Measurements from ENCODE around the gene TICAM2.

TICAM2 gene

DNA sequence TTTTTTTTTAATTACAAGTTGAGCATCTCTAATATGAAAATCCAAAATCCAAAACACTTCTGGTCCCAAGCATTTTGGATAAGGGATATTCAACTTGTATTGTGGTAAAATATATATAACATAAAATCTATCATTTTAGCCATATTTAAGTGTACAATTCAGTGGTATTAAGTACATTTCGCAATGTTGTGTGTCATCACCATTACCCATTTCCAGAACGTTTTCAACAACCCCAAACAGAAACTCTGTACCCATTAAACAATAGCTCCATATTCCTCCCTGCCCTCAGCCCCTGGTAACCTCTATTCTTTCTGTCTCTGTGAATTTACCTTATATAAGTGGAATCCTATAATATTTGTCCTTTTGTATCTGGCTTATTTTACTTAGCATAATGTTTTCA lies 24.9 kb downstream of the TICAM2 start:
- no peak for DNase-seq (ENCODE audit: low read depth)
- H3K4me3 ChIP-seq (ENCODE audit: low read depth, low read length) = no peak overlapping the region
- TF ChIP-seq CTCF (IDR thresholded peaks at IDR 0.05; ENCODE audit: control insufficient read depth, extremely low read depth, insufficient read depth) = no peak

GRCh38 chr5:115575167-115576070 lies 26.9 kb downstream of the TICAM2 start:
- no peak for TF ChIP-seq CTCF (IDR thresholded peaks at IDR 0.05; ENCODE audit: control insufficient read depth, extremely low read depth, insufficient read depth)
- no peak for DNase-seq (ENCODE audit: low read depth)
- no peak overlapping the region for H3K4me3 ChIP-seq (ENCODE audit: low read depth, low read length)

DNA sequence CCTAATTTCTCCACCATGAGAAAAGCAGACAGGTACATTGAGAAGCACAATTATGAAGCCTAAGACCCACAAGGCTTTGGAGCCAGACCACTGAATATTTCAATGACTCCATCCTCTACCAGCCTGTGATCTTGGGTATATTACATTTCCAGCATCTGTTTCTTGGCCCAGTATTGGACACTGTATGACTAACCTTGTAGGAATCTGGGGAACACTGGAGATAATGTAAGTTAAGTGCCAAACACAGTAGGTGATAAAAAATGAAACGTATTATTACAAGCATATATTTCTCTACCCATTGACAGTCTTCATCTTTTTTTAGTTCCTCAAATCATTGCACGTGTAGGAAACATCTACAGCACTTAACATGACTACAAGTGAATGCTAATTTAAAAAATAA lies 29.1 kb downstream of the TICAM2 start:
- no peak overlapping the region for H3K4me3 ChIP-seq (ENCODE audit: low read depth, low read length)
- no peak for TF ChIP-seq CTCF (IDR thresholded peaks at IDR 0.05; ENCODE audit: control insufficient read depth, extremely low read depth, insufficient read depth)
- DNase-seq (ENCODE audit: low read depth) = no peak

DNA sequence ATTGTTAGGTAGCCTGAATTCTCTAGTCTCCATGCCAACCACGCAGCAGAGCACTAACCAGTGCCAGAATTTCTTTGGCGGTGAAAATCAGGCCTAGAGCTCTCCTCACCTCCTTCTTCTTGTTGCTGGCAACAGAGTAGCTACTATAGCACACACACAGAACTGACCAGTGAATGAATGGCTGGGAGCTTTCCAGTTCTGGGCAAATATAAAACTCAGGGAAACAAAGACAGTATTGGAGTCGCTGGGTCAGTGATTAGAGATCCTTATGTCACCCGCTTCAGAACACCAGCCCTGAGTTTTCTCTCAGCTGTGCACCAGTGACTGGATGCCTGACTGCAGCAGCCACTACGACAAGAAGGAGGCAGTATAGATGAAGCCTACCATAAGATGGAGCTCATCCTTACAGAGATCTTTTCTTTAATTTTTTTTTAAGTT lies 30.8 kb downstream of the TICAM2 start:
- no peak overlapping the region for H3K4me3 ChIP-seq (ENCODE audit: low read depth, low read length)
- TF ChIP-seq CTCF (IDR thresholded peaks at IDR 0.05; ENCODE audit: control insufficient read depth, extremely low read depth, insufficient read depth) = 0 out of 2 replicates have a peak, but pooled peaks have one; percentile 13
- DNase-seq (ENCODE audit: low read depth) = no peak

DNA sequence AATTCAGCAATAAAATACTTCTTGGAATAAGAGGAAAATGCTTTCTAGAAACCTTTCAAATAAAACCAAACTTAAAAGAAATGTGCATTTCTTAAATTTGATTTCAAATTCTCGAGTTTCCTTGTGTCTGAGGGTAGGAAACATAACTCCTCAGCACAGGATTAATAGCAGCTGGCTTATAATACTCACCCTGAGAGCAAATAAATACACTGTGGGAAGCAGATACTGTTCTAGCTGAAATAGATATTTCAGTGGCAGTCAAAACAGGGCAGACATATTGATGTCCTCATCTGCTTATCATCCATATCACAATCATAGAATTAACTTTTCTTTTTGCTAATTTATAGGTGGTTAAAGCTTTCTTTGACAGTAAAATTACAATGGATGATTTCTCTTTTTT lies 33.6 kb downstream of the TICAM2 start:
- TF ChIP-seq CTCF (IDR thresholded peaks at IDR 0.05; ENCODE audit: control insufficient read depth, extremely low read depth, insufficient read depth) = no peak
- DNase-seq (ENCODE audit: low read depth) = no peak
- no peak overlapping the region for H3K4me3 ChIP-seq (ENCODE audit: low read depth, low read length)

GRCh38 chr5:115565233-115565632 lies 37.0 kb downstream of the TICAM2 start:
- no peak for TF ChIP-seq CTCF (IDR thresholded peaks at IDR 0.05; ENCODE audit: control insufficient read depth, extremely low read depth, insufficient read depth)
- no peak for DNase-seq (ENCODE audit: low read depth)
- H3K4me3 ChIP-seq (ENCODE audit: low read depth, low read length) = no peak overlapping the region
